ENCODE results near the gene CDKL5.

CDKL5 gene

GRCh38 chrX:18491587-18492340, 66.4 kb downstream of the CDKL5 start:
- no peak for TF ChIP-seq CTCF (conservative IDR thresholded peaks at IDR 0.05)

GRCh38 chrX:18534949-18535348, 109.5 kb downstream of the CDKL5 start:
- no peak overlapping the region for H3K27ac ChIP-seq
- TF ChIP-seq CTCF (conservative IDR thresholded peaks at IDR 0.05): no peak

More at GRCh38 chrX:18491587-18492340, 66.4 kb downstream of the CDKL5 start:
- no peak overlapping the region for H3K27ac ChIP-seq

GRCh38 chrX:18537068-18537467, 111.7 kb downstream of the CDKL5 start:
- no peak for TF ChIP-seq CTCF (conservative IDR thresholded peaks at IDR 0.05)
- no peak overlapping the region; the same call in 1 of the 2 replicates for H3K27ac ChIP-seq

GRCh38 chrX:18537524-18537923, 112.1 kb downstream of the CDKL5 start:
- H3K27ac ChIP-seq: no peak overlapping the region
- TF ChIP-seq CTCF (conservative IDR thresholded peaks at IDR 0.05): no peak

GRCh38 chrX:18542131-18542530, 116.7 kb downstream of the CDKL5 start:
- no peak overlapping the region for H3K27ac ChIP-seq
- no peak for TF ChIP-seq CTCF (conservative IDR thresholded peaks at IDR 0.05)

GRCh38 chrX:18542905-18543304, 117.5 kb downstream of the CDKL5 start:
- no peak overlapping the region for H3K27ac ChIP-seq
- TF ChIP-seq CTCF (conservative IDR thresholded peaks at IDR 0.05): no peak

GRCh38 chrX:18543738-18544137, 118.3 kb downstream of the CDKL5 start:
- no peak overlapping the region for H3K27ac ChIP-seq
- no peak for TF ChIP-seq CTCF (conservative IDR thresholded peaks at IDR 0.05)

Measured in VCaP (cell line).